NCI-H226 (cell line): Measurements from ENCODE around the gene NOP9.
"Not testable (repeated sequence)": the region's sequence is repeated elsewhere in the genome, so short reads cannot be mapped to it uniquely, and the experiment has no call there.

Experiments used
- DNase-seq: peaks from one replicate; pipeline ENCODE4 v3.0.0-alpha.2; 2015

NOP9 gene

GRCh38 chr14:24330973-24331674 lies 31.5 kb downstream of the NOP9 start:
- no peak for DNase-seq

- no peak for DNase-seq
Measured at GRCh38 chr14:24331731-24332267, 32.1 kb downstream of the NOP9 start.

- peak; percentile 20 for DNase-seq
Measured at GRCh38 chr14:24332268-24332993, 32.8 kb downstream of the NOP9 start.

- no peak for DNase-seq
Measured at GRCh38 chr14:24334431-24335291, 35.0 kb downstream of the NOP9 start, which contains the start of gene ADCY4. TSS of gene ADCY4 (minus strand) at chr14:24335071. CDS start at chr14:24334652, 419 bp downstream.

- DNase-seq: no peak
Measured at GRCh38 chr14:24335461-24336171, 36.0 kb downstream of the NOP9 start.

GRCh38 chr14:24337144-24337823 lies 37.6 kb downstream of the NOP9 start:
- no peak for DNase-seq

- DNase-seq: no peak
Measured at GRCh38 chr14:24337824-24338175, 38.1 kb downstream of the NOP9 start.

- no peak for DNase-seq
Measured at GRCh38 chr14:24338843-24339242, 39.2 kb downstream of the NOP9 start.

- DNase-seq: no peak
Measured at GRCh38 chr14:24339284-24340151, 39.9 kb downstream of the NOP9 start, which contains the start of gene RIPK3. TSS of gene RIPK3 (minus strand) at chr14:24339991. CDS start at chr14:24339826, 165 bp downstream.

GRCh38 chr14:24340606-24341005 lies 41.0 kb downstream of the NOP9 start:
- no peak for DNase-seq

GRCh38 chr14:24342889-24343288 lies 43.2 kb downstream of the NOP9 start:
- DNase-seq: no peak

GRCh38 chr14:24343795-24344660 lies 44.4 kb downstream of the NOP9 start:
- no peak for DNase-seq

- DNase-seq: no peak
Measured at GRCh38 chr14:24347134-24347533, 47.5 kb downstream of the NOP9 start.

GRCh38 chr14:24348186-24348585 lies 48.5 kb downstream of the NOP9 start:
- no peak for DNase-seq

- no peak for DNase-seq
Measured at GRCh38 chr14:24349742-24350141, 50.1 kb downstream of the NOP9 start.

- DNase-seq: no peak
Measured at GRCh38 chr14:24351517-24351916, 51.9 kb downstream of the NOP9 start.

GRCh38 chr14:24353559-24354481 lies 54.2 kb downstream of the NOP9 start:
- DNase-seq: peak; percentile 30

GRCh38 chr14:24354482-24354825 lies 54.8 kb downstream of the NOP9 start:
- not testable (repeated sequence) for DNase-seq

- DNase-seq: no peak
Measured at GRCh38 chr14:24355009-24355408, 55.4 kb downstream of the NOP9 start.
